ENCODE results near the gene PTPRR.

DNA sequence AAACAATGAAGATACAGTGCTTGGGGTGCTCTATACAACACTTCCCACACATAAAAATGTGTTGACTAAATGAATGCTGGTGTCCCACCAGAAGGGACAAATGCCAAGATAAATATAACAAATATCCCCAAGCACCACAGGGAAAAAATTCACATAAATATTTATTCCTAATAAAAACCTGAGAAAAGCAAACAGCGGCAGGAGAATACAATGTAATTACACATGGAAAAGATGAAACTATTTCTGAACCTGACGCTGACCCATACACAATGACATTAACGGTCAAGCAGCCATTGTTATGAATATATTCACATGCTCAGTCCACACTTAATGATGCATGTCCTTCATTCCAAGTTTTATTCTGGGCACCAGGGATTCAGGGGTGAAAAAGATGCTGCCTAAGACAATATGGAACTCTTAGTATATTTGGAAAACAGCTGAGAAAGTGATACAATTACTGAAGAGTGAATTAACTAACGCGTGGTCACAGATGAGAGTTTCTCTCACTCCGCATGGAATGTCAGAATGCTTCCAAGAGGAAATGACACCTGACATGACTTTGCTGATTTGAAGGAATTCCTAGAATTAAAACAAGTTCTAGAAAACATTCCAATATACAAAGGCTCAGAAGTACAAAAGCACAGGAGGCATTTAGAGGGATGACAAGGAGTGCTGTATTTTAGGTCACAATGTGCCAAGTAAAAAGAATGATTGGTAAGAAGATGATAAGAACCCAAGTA, 27.9 kb upstream of the PTPRR start:
- no peak for TF ChIP-seq CTCF (IDR thresholded peaks at IDR 0.05)
- no peak for TF ChIP-seq POLR2AphosphoS5 (IDR thresholded peaks at IDR 0.05)
